GM18505 (cell line): ENCODE data around the gene PDS5A.
"Not testable (repeated sequence)": the region's sequence is repeated elsewhere in the genome, so short reads cannot be mapped to it uniquely, and the experiment has no call there.

Source experiments
- ATAC-seq: cut with Tn5 transposase; IDR thresholded peaks from one replicate; pipeline ENCODE4 v1.9.1; 2021; ENCODE audit not compliant: unreplicated experiment
- POLR2A ChIP-seq: IDR thresholded peaks from 4 replicates; pipeline ENCODE4 v1.6.1; 2011; ENCODE audit warnings: borderline replicate concordance; ENCODE audit not compliant: insufficient read depth, insufficient read length; ENCODE audit errors: extremely low read depth

PDS5A gene

GRCh38 chr4:39812500-39812899, 165.2 kb downstream of the PDS5A start:
- no peak for TF ChIP-seq POLR2A
- ATAC-seq, result no peak

- no peak for TF ChIP-seq POLR2A
- no peak for ATAC-seq
Measured at GRCh38 chr4:39808231-39808749, 169.4 kb downstream of the PDS5A start.

DNA sequence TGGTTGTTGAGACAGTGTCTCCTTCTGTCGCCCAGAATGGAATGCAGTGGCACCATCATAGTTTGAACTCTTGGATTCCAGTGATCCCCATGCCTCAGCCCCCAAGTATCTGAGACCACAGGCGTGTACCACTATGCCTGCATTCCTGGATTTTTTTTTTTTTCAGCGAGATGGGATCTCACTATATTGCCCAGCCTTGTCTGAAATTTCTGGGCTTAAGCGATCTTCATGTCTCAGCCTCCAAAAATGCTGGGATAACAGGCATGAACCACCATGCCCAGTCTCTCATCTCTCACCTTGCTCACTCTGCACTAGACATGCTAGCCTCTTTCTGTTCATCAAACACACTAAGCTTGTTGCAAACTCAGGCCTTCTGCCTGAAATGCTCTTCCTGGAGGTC, 175.7 kb downstream of the PDS5A start:
- no peak for TF ChIP-seq POLR2A
- ATAC-seq, result no peak

DNA sequence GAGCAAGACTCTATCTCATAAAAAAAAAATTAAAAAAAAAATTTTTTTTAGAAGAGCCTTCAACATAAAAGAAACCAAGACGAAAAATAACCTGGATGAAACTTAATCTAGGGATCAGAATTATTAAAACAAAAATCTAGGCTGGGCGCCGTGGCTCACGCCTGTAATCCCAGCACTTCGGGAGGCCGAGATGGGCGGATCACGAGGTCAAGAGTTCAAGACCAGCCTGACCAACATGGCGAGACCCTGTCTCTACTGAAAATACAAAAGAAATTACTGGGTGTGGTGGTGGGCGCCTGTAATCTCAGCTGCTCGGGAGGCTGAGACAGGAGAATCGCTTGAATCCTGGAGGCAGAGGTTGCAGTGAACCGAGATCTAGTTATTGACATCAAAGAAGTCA, 184.7 kb downstream of the PDS5A start:
- not testable (repeated sequence) for ATAC-seq

- ATAC-seq, result no peak
- no peak for TF ChIP-seq POLR2A
Measured at GRCh38 chr4:39792529-39792928, 185.2 kb downstream of the PDS5A start.

GRCh38 chr4:39792128-39792527, 185.6 kb downstream of the PDS5A start:
- no peak for ATAC-seq
- no peak for TF ChIP-seq POLR2A

DNA sequence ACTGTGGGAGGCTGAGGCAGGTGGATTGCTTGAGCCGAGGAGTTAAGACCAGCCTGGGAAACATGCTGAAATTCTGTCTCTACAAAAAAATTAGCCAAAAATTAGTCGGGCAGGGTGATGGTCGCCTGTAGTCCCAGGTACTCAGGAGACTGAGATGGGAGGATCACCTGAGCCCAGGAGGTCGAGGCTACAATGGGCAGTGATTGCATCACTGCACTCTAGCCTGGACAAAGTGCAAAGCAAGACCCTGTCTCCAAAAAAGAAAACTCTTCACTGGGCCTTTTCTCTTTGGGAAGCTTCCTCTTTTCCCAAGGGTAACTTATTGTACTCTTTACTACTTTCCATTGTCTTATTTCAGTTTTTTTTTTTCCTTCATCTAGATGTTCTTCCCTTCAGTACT, 190.9 kb downstream of the PDS5A start:
- TF ChIP-seq POLR2A, result no peak
- ATAC-seq, result no peak

DNA sequence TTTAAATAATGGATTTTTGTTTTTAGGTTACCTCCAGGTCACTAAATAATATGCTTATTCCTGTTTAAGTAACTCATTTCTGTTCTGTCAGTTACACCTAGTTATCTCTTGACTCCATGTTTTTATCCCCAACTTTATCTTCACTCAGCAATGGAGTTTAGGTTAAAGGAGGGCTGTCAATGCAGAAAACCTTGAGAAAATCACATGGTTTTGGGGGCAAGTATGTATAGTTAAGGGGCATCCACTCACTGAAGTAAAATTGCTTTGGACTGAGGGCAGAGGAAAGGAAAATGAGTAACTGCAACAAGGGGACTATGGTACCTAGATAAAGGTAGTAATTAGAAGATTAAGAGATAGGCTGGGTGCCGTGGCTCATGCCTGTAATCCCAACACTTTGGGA, 192.6 kb downstream of the PDS5A start:
- no peak for ATAC-seq

GRCh38 chr4:39781988-39782387, 195.7 kb downstream of the PDS5A start:
- not testable (repeated sequence) for ATAC-seq

More for the DNA sequence above, 192.6 kb downstream of the PDS5A start:
- TF ChIP-seq POLR2A, result no peak
